GM12892 (cell line): ENCODE data around the gene WAC.

Experiments used
- POLR2A ChIP-seq: IDR thresholded peaks from 2 replicates; pipeline ENCODE4 v1.6.1; 2011; ENCODE audit warnings: low read depth, low read length, control low read depth
- POLR2AphosphoS5 ChIP-seq: IDR thresholded peaks from 2 replicates; pipeline ENCODE4 v1.6.1; 2011; ENCODE audit warnings: low read depth, low read length, control low read depth
- TAF1 ChIP-seq: IDR thresholded peaks from 2 replicates; pipeline ENCODE4 v1.6.1; 2011; ENCODE audit warnings: low read depth, mild to moderate bottlenecking, control low read depth, low read length, borderline replicate concordance

- no peak for TF ChIP-seq POLR2A
- no peak for TF ChIP-seq POLR2AphosphoS5
- no peak for TF ChIP-seq TAF1
Observed at GRCh38 chr10:28606568-28606967, 73.7 kb downstream of the WAC start.
